ENCODE measurements around the gene NFIB. TPM values are rescaled to one million over a fixed set of nuclear protein-coding genes. Genes with fewer than 3 reads are reported as not detected.

Gene NFIB
- total RNA-seq, 1 experiment from 2014 or later: 14.3 TPM

GRCh38 chr9:14345354-14346230, 31.7 kb upstream of the NFIB start:
- no peaks in the 10 kb centered on the region for H4K20me1 ChIP-seq (ENCODE audit: control insufficient read depth, insufficient read depth, insufficient read length)
- no peaks in the 10 kb centered on the region for H3K79me1 ChIP-seq (ENCODE audit: insufficient read depth, low read depth, low read length, poor library complexity, severe bottlenecking)
- peak overlapping the region; percentile 79 for H3K14ac ChIP-seq (ENCODE audit: insufficient read depth, low read length)
- H3K27ac ChIP-seq (ENCODE audit: insufficient read length, low read depth, low read length): no peak overlapping the region
- no peak overlapping the region for H4K8ac ChIP-seq (replicated peaks; ENCODE audit: insufficient read length, low read depth, low read length)
- H3K9me3 ChIP-seq (ENCODE audit: control insufficient read depth, low read depth, low read length): no peaks in the 10 kb centered on the region
- H3K56ac ChIP-seq (ENCODE audit: insufficient read length, low read depth, low read length): no peak overlapping the region
- no CpG with 5 or more reads among the region's 45 CpGs for WGBS (ENCODE audit: extremely low coverage, insufficient read length, low lambda C conversion rate)
- no peak overlapping the region for H2BK20ac ChIP-seq (ENCODE audit: low read depth, low read length, poor library complexity, severe bottlenecking)
- no peak overlapping the region for H2BK15ac ChIP-seq (ENCODE audit: low read depth, low read length)
- Mint-ChIP-seq H3K4me1 (peaks cover 41 to 45% of the 10 kb centered on the region in 2 experiments), H3K4me3 (no peak overlapping the region), H3K9me3 (no peaks in the 10 kb centered on the region), H3K27ac (peak overlapping the region in 1 of 3 experiments; percentile 70; a peak in 3 of 7 replicates), H3K27me3 (ENCODE audit: low read depth) (peaks cover 55% of the 10 kb centered on the region), H3K36me3 (ENCODE audit: insufficient read depth in 1 of 3, low read depth in 3 of 3) (no peaks in the 10 kb centered on the region)
- no peak overlapping the region for H3T11ph ChIP-seq (ENCODE audit: low read length)
- no peak overlapping the region for H3K4ac ChIP-seq (ENCODE audit: low read depth, low read length)
- no peak overlapping the region for H4K5ac ChIP-seq (ENCODE audit: insufficient read length, low read depth, low read length)
- peak overlapping the region; percentile 61 for H3K18ac ChIP-seq (ENCODE audit: insufficient read length, low read depth, low read length)
- H4K91ac ChIP-seq (ENCODE audit: insufficient read length, low read depth, low read length): no peak overlapping the region
- peaks cover 53% of the 10 kb centered on the region for H3K23me2 ChIP-seq (ENCODE audit: insufficient read length, low read depth, low read length, poor library complexity, severe bottlenecking)
- peak overlapping the region; percentile 65 for H2BK12ac ChIP-seq (ENCODE audit: insufficient read length, low read depth, low read length)
- DNase-seq: peak; percentile 50
- no peaks in the 10 kb centered on the region for H3K79me2 ChIP-seq (ENCODE audit: insufficient read depth, low read length)
- H2BK5ac ChIP-seq (ENCODE audit: insufficient read length, low read length): no peak overlapping the region
- H2BK120ac ChIP-seq (ENCODE audit: low read depth, low read length, poor library complexity, severe bottlenecking): peak overlapping the region; percentile 78
- no peak overlapping the region for H2AK5ac ChIP-seq (ENCODE audit: insufficient read length, low read length)
- peak overlapping the region; percentile 53 for H3K4me2 ChIP-seq (ENCODE audit: insufficient read depth, insufficient read length, low read length)
- H2AFZ ChIP-seq (ENCODE audit: low read length): no peak overlapping the region
- no peak for TF ChIP-seq CTCF (conservative IDR thresholded peaks at IDR 0.05)
- H3K23ac ChIP-seq (ENCODE audit: insufficient read length, low read depth, low read length): no peak overlapping the region
- peak overlapping the region; percentile 29 for H3K9ac ChIP-seq (ENCODE audit: extremely low read depth, insufficient read length, low read length)
- H3K27me3 ChIP-seq (ENCODE audit: insufficient read depth, low read length): peaks cover 27% of the 10 kb centered on the region
- peaks cover 6% of the 10 kb centered on the region for H3K4me1 ChIP-seq (ENCODE audit: insufficient read depth, low read length)

Measured in H9 (cell line).